Calu3 (cell line): ENCODE results near the gene CDK5RAP2. TPM values are rescaled to one million over a fixed set of nuclear protein-coding genes. Genes with fewer than 3 reads are reported as not detected.

Experiments used
- BruUV-seq: library from RNA; stranded (reverse); fragments of 400-500 nt; replicated peaks from 2 replicates; lab custom pipeline; 2021; lab: Mats Ljungman, UMichigan
- CTCF ChIA-PET: fragments of 300-600 bp; sonication (Branson Sonifier 250); formaldehyde crosslinking; loops from one replicate; lab custom pipeline; 2022; ENCODE audit warnings: antibody characterized with exemption; lab: Charles Lee
- DNase-seq: peaks from one replicate; pipeline ENCODE4 v3.0.0; 2022
- H3K27ac Mint-ChIP-seq: one replicate; pipeline ENCODE4 v1.8.0; 2022; ENCODE audit warnings: mixed read lengths; ENCODE audit not compliant: unreplicated experiment
- H3K27me3 Mint-ChIP-seq: one replicate; pipeline ENCODE4 v1.8.0; 2022; ENCODE audit warnings: mixed read lengths; ENCODE audit not compliant: unreplicated experiment
- H3K36me3 Mint-ChIP-seq: one replicate; pipeline ENCODE4 v1.8.0; 2022; ENCODE audit warnings: mild to moderate bottlenecking, moderate library complexity, mixed read lengths; ENCODE audit not compliant: insufficient read depth, unreplicated experiment
- H3K4me1 Mint-ChIP-seq: one replicate; pipeline ENCODE4 v1.8.0; 2022; ENCODE audit warnings: mild to moderate bottlenecking, low read depth, mixed read lengths; ENCODE audit not compliant: unreplicated experiment
- H3K4me3 Mint-ChIP-seq: one replicate; pipeline ENCODE4 v1.8.0; 2022; ENCODE audit warnings: mild to moderate bottlenecking, low read depth, moderate library complexity, mixed read lengths; ENCODE audit not compliant: unreplicated experiment
- H3K9me3 Mint-ChIP-seq: one replicate; pipeline ENCODE4 v1.8.0; 2022; ENCODE audit warnings: low read depth, mixed read lengths; ENCODE audit not compliant: unreplicated experiment
- CTCF ChIP-seq: fragments of 200-600 bp; IDR thresholded peaks from one replicate; pipeline ENCODE4 v1.8.0; 2022; ENCODE audit warnings: antibody characterized with exemption; ENCODE audit not compliant: unreplicated experiment
- intact Hi-C: fragments of 100-400 bp; cut with micrococcal nuclease; formaldehyde crosslinking; loops from one replicate; pipeline ENCODE4 v1.10.0; 2022; ENCODE audit not compliant: unreplicated experiment
- total RNA-seq: library from RNA; stranded (reverse); gene quantifications from 2 replicates; pipeline ENCODE4 v1.2.3, GENCODE V29; 2022

CDK5RAP2 gene
- total RNA-seq, 1 experiment from 2014 or later = 40.7 TPM

- peaks cover 5% of the 10 kb centered on the region for H3K36me3 Mint-ChIP-seq
- no TSS peak for BruUV-seq
- no peak overlapping the region for H3K27ac Mint-ChIP-seq
- no peaks in the 10 kb centered on the region for H3K9me3 Mint-ChIP-seq
- TF ChIP-seq CTCF = no peak
- intact Hi-C loops = no loop called here
- H3K27me3 Mint-ChIP-seq = no peaks in the 10 kb centered on the region
- CTCF ChIA-PET = interaction anchor here (0.6 kb wide), 1 partner anchor 61 kb away, joined by 5 read pairs; no protein-coding TSS in a partner anchor
- no peak overlapping the region for H3K4me3 Mint-ChIP-seq
- no peak for DNase-seq
- no peaks in the 10 kb centered on the region for H3K4me1 Mint-ChIP-seq
Measured at GRCh38 chr9:120424248-120424647, 155.7 kb downstream of the CDK5RAP2 start.

- no peak overlapping the region for H3K4me3 Mint-ChIP-seq
- no TSS peak for BruUV-seq
Measured at GRCh38 chr9:120423812-120424211, 156.2 kb downstream of the CDK5RAP2 start.

GRCh38 chr9:120421977-120422376, 158.0 kb downstream of the CDK5RAP2 start:
- no peak for TF ChIP-seq CTCF
- Mint-ChIP-seq H3K4me1 (no peaks in the 10 kb centered on the region), H3K9me3 (no peaks in the 10 kb centered on the region), H3K4me3 (no peak overlapping the region), H3K36me3 (peaks cover 5% of the 10 kb centered on the region), H3K27me3 (no peaks in the 10 kb centered on the region), H3K27ac (no peak overlapping the region)
- CTCF ChIA-PET = no interaction called here
- intact Hi-C loops = no loop called here
- DNase-seq = no peak
- no TSS peak for BruUV-seq

More at GRCh38 chr9:120423812-120424211, 156.2 kb downstream of the CDK5RAP2 start:
- no peak overlapping the region for H3K27ac Mint-ChIP-seq
- no peak for DNase-seq
- H3K27me3 Mint-ChIP-seq = no peaks in the 10 kb centered on the region
- no peaks in the 10 kb centered on the region for H3K9me3 Mint-ChIP-seq
- H3K4me1 Mint-ChIP-seq = no peaks in the 10 kb centered on the region
- TF ChIP-seq CTCF = no peak
- intact Hi-C loops = no loop called here
- peaks cover 5% of the 10 kb centered on the region for H3K36me3 Mint-ChIP-seq
- CTCF ChIA-PET = interaction anchor here (0.6 kb wide), 1 partner anchor 61 kb away, joined by 5 read pairs; no protein-coding TSS in a partner anchor

DNA sequence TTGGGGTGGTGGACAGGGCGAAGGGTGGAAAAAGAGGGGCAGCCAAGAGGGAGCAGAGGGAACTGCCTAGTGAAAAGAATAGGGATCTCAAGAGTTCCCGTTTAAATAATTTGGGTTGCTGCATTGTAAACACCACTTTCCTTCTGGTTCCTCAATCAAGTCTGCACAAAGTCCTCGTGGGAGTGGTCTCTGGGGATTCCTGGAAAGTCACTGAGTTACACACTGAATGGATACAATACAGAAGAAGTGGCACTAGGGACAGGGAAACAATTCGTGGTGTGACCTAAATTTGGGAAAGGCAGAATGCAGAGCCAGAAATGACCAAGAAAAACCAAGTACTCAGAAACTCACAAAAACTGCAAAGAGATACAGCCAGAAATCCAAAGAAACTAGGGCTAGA, 161.7 kb downstream of the CDK5RAP2 start:
- no peak for DNase-seq
- no TSS peak for BruUV-seq
- H3K9me3 Mint-ChIP-seq = no peaks in the 10 kb centered on the region
- CTCF ChIA-PET = no interaction called here
- intact Hi-C loops = no loop called here
- peaks cover 5% of the 10 kb centered on the region for H3K36me3 Mint-ChIP-seq
- H3K27me3 Mint-ChIP-seq = no peaks in the 10 kb centered on the region
- H3K27ac Mint-ChIP-seq = no peak overlapping the region
- no peak for TF ChIP-seq CTCF
- H3K4me3 Mint-ChIP-seq = no peak overlapping the region
- no peaks in the 10 kb centered on the region for H3K4me1 Mint-ChIP-seq
